T-helper 1 cell treated with Interleukin-12 subunit alpha and Interleukin-12 subunit beta and Interleukin-4 antibody, amounts not matched to agents 30 μg/mL and 1 μg/mL, for 36 hours (primary cell): ENCODE results near the gene ADAMTSL3.

Experiments
- H3K27ac Mint-ChIP-seq: one replicate; pipeline ENCODE4 v1.8.0; 2021; ENCODE audit warnings: mild to moderate bottlenecking, mixed read lengths
- H3K27me3 Mint-ChIP-seq: one replicate; pipeline ENCODE4 v1.8.0; 2021; ENCODE audit warnings: low read depth, mixed read lengths
- H3K36me3 Mint-ChIP-seq: one replicate; pipeline ENCODE4 v1.8.0; 2021; ENCODE audit warnings: low read depth, mixed read lengths
- H3K4me1 Mint-ChIP-seq: one replicate; pipeline ENCODE4 v1.8.0; 2021; ENCODE audit warnings: low read depth, mixed read lengths
- H3K4me3 Mint-ChIP-seq: one replicate; pipeline ENCODE4 v1.8.0; 2021; ENCODE audit warnings: mild to moderate bottlenecking, moderate library complexity, mixed read lengths
- H3K9me3 Mint-ChIP-seq: one replicate; pipeline ENCODE4 v1.8.0; 2021; ENCODE audit warnings: mixed read lengths

ADAMTSL3 gene

GRCh38 chr15:83671603-83672002 lies 17.7 kb downstream of the ADAMTSL3 start:
- no peaks in the 10 kb centered on the region for H3K36me3 Mint-ChIP-seq
- no peak overlapping the region for H3K27ac Mint-ChIP-seq
- no peak overlapping the region for H3K4me3 Mint-ChIP-seq

GRCh38 chr15:83673385-83673784 lies 19.5 kb downstream of the ADAMTSL3 start:
- Mint-ChIP-seq H3K9me3 (no peaks in the 10 kb centered on the region), H3K4me3 (no peak overlapping the region), H3K36me3 (no peaks in the 10 kb centered on the region), H3K27me3 (no peaks in the 10 kb centered on the region), H3K27ac (no peak overlapping the region), H3K4me1 (no peaks in the 10 kb centered on the region)

More at GRCh38 chr15:83671603-83672002, 17.7 kb downstream of the ADAMTSL3 start:
- Mint-ChIP-seq H3K27me3 (peaks cover 2% of the 10 kb centered on the region), H3K4me1 (no peaks in the 10 kb centered on the region), H3K9me3 (no peaks in the 10 kb centered on the region)

GRCh38 chr15:83682476-83683088 lies 28.7 kb downstream of the ADAMTSL3 start:
- H3K4me3 Mint-ChIP-seq, result no peak overlapping the region
- H3K27me3 Mint-ChIP-seq, result peaks cover 5% of the 10 kb centered on the region

DNA sequence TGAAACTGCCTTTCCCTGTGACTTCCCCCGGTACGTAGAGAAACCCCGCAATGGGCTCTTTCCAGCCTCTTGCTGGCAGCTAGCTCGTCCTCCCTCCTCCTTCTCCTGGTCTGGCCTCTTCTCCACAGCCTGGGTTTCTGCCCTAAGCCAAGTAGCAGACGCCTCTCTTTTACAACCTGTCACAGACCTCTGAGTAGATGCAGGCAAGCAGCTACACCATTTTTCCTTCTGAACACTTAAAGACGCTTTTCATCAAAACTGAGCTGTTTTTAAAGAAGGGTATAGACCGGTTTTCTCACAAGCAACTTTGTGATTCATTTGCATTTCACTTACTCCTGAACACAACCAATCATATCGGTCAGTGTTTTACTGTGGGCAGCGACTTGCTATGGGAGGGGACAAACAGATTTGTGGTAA lies 32.0 kb downstream of the ADAMTSL3 start:
- Mint-ChIP-seq H3K4me3 (no peak overlapping the region), H3K36me3 (no peaks in the 10 kb centered on the region), H3K27ac (no peak overlapping the region), H3K9me3 (no peaks in the 10 kb centered on the region), H3K27me3 (peaks cover 5% of the 10 kb centered on the region), H3K4me1 (no peaks in the 10 kb centered on the region)

More at GRCh38 chr15:83682476-83683088, 28.7 kb downstream of the ADAMTSL3 start:
- H3K9me3 Mint-ChIP-seq, result no peaks in the 10 kb centered on the region
- H3K4me1 Mint-ChIP-seq, result no peaks in the 10 kb centered on the region
- H3K27ac Mint-ChIP-seq, result no peak overlapping the region
- H3K36me3 Mint-ChIP-seq, result no peaks in the 10 kb centered on the region

GRCh38 chr15:83688201-83688600 lies 34.3 kb downstream of the ADAMTSL3 start:
- Mint-ChIP-seq H3K27me3 (peaks cover 5% of the 10 kb centered on the region), H3K9me3 (no peaks in the 10 kb centered on the region), H3K4me3 (no peak overlapping the region), H3K36me3 (no peaks in the 10 kb centered on the region), H3K4me1 (no peaks in the 10 kb centered on the region), H3K27ac (no peak overlapping the region)

DNA sequence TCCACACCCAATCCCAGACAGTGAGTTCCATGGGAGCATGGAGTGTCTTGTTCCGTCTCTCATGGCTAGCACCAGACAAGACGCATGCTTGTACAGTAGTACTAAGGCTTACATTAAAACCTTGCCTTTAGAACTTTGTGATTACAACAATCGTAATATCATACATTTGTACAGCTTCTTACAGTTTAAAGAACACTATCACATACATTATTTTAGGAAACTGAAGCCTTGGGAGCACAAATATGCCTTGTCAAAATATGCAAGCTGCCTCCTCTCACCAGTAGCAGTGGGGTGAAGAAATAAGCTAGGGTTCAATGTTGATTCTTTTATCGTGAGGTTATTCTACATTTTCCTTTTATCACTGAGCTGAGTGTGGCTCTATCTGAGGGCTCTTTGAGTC lies 36.8 kb downstream of the ADAMTSL3 start:
- Mint-ChIP-seq H3K4me3 (no peak overlapping the region), H3K36me3 (no peaks in the 10 kb centered on the region), H3K4me1 (no peaks in the 10 kb centered on the region), H3K9me3 (no peaks in the 10 kb centered on the region), H3K27ac (no peak overlapping the region), H3K27me3 (no peaks in the 10 kb centered on the region)

DNA sequence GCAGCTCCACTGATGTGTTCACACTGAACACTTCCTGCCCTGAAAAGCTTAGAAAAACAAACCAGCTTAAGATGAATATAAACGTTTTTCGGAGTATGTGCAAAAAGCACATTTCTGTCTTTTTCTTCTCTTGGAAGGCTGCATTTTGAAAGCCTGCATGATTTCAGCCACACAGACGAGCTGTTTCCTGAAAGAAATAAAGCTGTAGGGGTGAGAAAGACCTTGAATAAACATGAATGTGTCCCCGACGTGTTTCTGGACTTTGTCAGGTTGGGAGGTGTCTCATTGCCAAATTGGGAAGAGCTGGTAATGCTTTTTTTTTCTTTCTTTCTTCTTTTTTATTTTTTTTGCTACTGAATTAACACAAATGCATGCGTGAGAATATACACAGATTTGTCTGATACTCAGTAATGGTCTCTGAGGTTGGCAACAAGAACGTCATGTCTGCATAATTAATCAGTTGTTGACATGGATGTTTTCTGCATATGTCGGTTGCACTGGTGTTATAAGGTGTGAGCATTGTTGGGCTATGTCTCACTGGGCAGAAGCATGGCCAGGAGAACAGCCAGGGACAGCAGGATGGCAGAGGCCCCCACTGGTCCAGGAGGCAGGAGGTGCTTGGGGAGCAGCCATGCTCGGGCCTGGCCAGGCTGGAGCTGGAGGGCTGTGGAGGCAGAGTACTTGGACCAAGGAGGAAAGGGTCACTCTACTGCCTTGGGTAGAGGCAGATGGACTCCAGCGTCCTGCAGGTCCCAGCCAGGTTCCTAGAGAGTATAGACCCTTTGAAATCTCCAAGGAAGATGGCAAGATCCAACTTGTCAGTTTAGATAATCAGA lies 39.0 kb downstream of the ADAMTSL3 start:
- H3K9me3 Mint-ChIP-seq, result no peaks in the 10 kb centered on the region
- no peaks in the 10 kb centered on the region for H3K4me1 Mint-ChIP-seq
- H3K27me3 Mint-ChIP-seq, result no peaks in the 10 kb centered on the region
- H3K4me3 Mint-ChIP-seq, result no peak overlapping the region
- no peaks in the 10 kb centered on the region for H3K36me3 Mint-ChIP-seq
- no peak overlapping the region for H3K27ac Mint-ChIP-seq

GRCh38 chr15:83694015-83694414 lies 40.1 kb downstream of the ADAMTSL3 start:
- H3K4me1 Mint-ChIP-seq, result no peaks in the 10 kb centered on the region

GRCh38 chr15:83694536-83694935 lies 40.6 kb downstream of the ADAMTSL3 start:
- H3K4me3 Mint-ChIP-seq, result no peak overlapping the region
- H3K36me3 Mint-ChIP-seq, result no peaks in the 10 kb centered on the region
- H3K27ac Mint-ChIP-seq, result no peak overlapping the region
- no peaks in the 10 kb centered on the region for H3K27me3 Mint-ChIP-seq
- no peaks in the 10 kb centered on the region for H3K9me3 Mint-ChIP-seq
- no peaks in the 10 kb centered on the region for H3K4me1 Mint-ChIP-seq

More at GRCh38 chr15:83694015-83694414, 40.1 kb downstream of the ADAMTSL3 start:
- Mint-ChIP-seq H3K36me3 (no peaks in the 10 kb centered on the region), H3K4me3 (no peak overlapping the region), H3K9me3 (no peaks in the 10 kb centered on the region), H3K27ac (no peak overlapping the region), H3K27me3 (no peaks in the 10 kb centered on the region)

DNA sequence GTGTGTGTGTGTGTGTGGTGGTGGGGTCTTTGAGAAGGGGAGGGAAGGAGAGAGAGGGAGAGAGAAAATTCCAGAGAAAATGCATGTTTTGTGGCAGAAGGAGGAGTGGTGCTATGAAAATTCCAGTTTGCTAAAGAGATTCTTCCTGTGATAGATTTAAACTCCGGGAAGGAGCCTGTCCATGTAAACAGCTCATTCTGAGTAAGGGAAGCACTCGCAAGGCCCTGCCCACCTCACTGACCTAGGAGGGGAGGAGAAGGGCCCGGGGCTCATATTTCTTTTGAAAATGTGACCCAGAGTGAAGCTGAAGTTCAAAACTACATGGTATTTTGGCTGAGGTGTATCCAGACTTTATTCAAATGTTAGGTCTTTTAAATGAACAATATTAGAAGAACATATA lies 41.3 kb downstream of the ADAMTSL3 start:
- no peaks in the 10 kb centered on the region for H3K27me3 Mint-ChIP-seq
- no peaks in the 10 kb centered on the region for H3K4me1 Mint-ChIP-seq
- H3K4me3 Mint-ChIP-seq, result no peak overlapping the region
- H3K36me3 Mint-ChIP-seq, result no peaks in the 10 kb centered on the region
- H3K27ac Mint-ChIP-seq, result no peak overlapping the region
- H3K9me3 Mint-ChIP-seq, result no peaks in the 10 kb centered on the region

DNA sequence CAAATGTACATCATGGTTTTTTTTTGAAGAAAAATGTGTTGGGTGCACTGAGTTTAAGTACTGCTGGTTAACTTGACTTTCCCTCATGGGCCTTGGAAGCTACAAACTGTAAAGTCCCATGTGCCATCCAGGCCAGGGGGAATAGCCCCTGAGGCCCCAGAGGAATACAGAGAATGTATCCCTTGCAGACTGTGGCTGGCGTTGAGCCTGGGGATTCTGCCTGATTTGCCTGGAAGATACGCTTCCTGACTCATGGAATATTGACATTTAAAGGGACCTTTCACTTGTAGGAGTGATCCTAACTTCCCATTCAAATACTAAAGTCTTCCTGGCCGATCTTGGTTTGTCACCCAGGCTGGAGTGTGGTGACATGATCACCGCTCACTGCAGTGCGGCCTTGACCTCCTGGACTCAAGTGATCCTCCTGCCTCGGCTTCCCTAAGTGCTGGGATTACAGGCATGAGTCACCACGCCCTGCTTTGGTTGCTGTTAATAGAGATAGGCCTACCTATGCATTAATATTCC lies 42.0 kb downstream of the ADAMTSL3 start:
- no peaks in the 10 kb centered on the region for H3K27me3 Mint-ChIP-seq
- H3K27ac Mint-ChIP-seq, result no peak overlapping the region
- no peaks in the 10 kb centered on the region for H3K4me1 Mint-ChIP-seq
- H3K36me3 Mint-ChIP-seq, result no peaks in the 10 kb centered on the region
- H3K4me3 Mint-ChIP-seq, result no peak overlapping the region
- H3K9me3 Mint-ChIP-seq, result no peaks in the 10 kb centered on the region

GRCh38 chr15:83697716-83698115 lies 43.8 kb downstream of the ADAMTSL3 start:
- no peak overlapping the region for H3K27ac Mint-ChIP-seq
- H3K4me1 Mint-ChIP-seq, result no peaks in the 10 kb centered on the region

DNA sequence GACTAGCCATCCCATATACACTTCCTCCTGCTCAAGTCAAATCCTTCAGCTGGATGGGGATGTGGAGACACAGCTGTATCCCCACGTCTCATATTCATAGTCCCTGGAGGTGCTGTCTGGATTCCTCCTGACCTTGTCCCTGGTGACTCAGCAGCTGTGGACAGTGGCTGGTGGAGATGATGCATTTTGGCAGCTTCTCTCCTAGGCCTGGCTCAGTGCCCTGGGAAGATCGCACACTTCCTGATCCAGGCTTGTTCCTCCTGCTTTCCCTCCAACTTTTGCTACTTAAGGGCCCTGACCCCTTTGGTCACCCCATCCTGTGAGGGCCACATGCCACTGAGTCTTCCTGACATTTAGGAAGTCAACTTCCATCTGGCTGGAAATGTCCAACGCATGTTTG lies 44.4 kb downstream of the ADAMTSL3 start:
- Mint-ChIP-seq H3K36me3 (no peaks in the 10 kb centered on the region), H3K9me3 (no peaks in the 10 kb centered on the region), H3K27me3 (no peaks in the 10 kb centered on the region)

More at GRCh38 chr15:83697716-83698115, 43.8 kb downstream of the ADAMTSL3 start:
- Mint-ChIP-seq H3K36me3 (no peaks in the 10 kb centered on the region), H3K9me3 (no peaks in the 10 kb centered on the region), H3K27me3 (no peaks in the 10 kb centered on the region), H3K4me3 (no peak overlapping the region)

GRCh38 chr15:83699028-83699427 lies 45.1 kb downstream of the ADAMTSL3 start:
- Mint-ChIP-seq H3K27me3 (no peaks in the 10 kb centered on the region), H3K4me1 (no peaks in the 10 kb centered on the region), H3K9me3 (no peaks in the 10 kb centered on the region), H3K27ac (no peak overlapping the region), H3K36me3 (no peaks in the 10 kb centered on the region), H3K4me3 (no peak overlapping the region)

More for the DNA sequence above, 44.4 kb downstream of the ADAMTSL3 start:
- no peak overlapping the region for H3K4me3 Mint-ChIP-seq
- no peaks in the 10 kb centered on the region for H3K4me1 Mint-ChIP-seq
- no peak overlapping the region for H3K27ac Mint-ChIP-seq

GRCh38 chr15:83700082-83700481 lies 46.2 kb downstream of the ADAMTSL3 start:
- H3K9me3 Mint-ChIP-seq, result no peaks in the 10 kb centered on the region
- no peaks in the 10 kb centered on the region for H3K4me1 Mint-ChIP-seq
- no peaks in the 10 kb centered on the region for H3K27me3 Mint-ChIP-seq
- H3K36me3 Mint-ChIP-seq, result no peaks in the 10 kb centered on the region
- no peak overlapping the region for H3K27ac Mint-ChIP-seq
- no peak overlapping the region for H3K4me3 Mint-ChIP-seq
